ENCODE results near the gene SCO1.
"Not testable (repeated sequence)": the region's sequence is repeated elsewhere in the genome, so short reads cannot be mapped to it uniquely, and the experiment has no call there.

The SCO1 gene

GRCh38 chr17:10725262-10725661 lies 27.9 kb upstream of the SCO1 start:
- DNase-seq (ENCODE audit: low spot score): no peak

GRCh38 chr17:10724546-10725195 lies 27.3 kb upstream of the SCO1 start:
- DNase-seq (ENCODE audit: low spot score): no peak

- DNase-seq (ENCODE audit: low spot score): no peak
Observed at GRCh38 chr17:10718547-10718946, 21.2 kb upstream of the SCO1 start.

DNA sequence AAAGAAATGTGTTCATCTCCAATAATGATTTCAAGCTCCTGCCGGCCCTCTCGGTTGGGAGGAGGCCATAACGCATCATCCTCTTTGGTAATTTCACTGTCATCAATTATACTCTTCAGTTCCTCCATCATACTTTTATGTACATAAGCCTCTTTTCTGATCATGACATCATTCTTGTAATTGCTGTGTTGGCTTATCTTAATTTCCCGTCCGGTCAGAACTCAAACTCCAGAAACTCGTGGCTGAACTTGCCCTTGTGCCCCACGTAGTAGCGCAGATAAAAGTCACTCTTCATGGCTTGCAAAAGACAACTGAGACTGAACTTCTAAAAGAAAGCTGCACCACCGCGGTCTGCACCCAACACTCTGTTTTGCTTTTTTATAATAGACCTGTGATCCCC lies 18.9 kb upstream of the SCO1 start:
- DNase-seq (ENCODE audit: low spot score): no peak

GRCh38 chr17:10713318-10713717 lies 16.0 kb upstream of the SCO1 start:
- DNase-seq (ENCODE audit: low spot score): no peak

DNA sequence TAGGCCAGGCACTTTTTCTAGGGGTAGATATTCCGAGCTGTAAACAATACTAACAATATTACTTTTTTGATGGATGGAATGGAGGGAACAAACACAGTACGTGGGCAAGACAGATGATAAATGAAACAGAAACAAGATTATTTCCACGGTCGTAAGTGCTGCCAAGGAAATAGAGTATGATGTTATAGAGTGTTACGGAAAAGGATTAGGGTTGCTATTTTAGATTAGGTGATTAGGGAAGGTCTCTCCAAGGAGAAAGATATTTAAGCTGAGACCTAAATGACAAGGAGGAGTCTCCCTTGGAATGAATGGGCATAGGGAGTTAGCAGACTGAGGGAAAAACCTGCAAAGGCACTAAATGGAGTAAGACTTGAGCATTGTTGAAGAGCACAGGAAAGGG lies 8.4 kb upstream of the SCO1 start:
- no peak for DNase-seq (ENCODE audit: low spot score)

DNA sequence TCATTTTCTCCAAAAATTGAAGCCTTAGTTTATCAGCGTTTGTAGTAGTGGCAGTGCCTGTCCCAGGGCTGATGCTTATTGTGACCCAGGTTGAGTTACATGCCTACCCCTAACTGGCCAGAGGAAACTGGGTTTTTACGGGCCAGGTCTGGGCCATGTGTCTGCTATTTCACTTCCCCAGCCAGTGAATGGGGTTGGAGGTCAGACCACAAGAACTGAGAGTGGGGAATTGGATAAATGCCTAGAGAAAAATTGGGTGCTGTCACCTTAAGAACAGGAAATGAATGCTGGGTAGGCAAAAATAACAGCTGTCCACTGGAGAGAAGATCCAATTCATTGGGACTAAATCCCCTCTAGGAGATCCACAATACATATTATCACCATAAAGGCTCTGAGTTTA lies 5.2 kb upstream of the SCO1 start:
- no peak for DNase-seq (ENCODE audit: low spot score)

DNA sequence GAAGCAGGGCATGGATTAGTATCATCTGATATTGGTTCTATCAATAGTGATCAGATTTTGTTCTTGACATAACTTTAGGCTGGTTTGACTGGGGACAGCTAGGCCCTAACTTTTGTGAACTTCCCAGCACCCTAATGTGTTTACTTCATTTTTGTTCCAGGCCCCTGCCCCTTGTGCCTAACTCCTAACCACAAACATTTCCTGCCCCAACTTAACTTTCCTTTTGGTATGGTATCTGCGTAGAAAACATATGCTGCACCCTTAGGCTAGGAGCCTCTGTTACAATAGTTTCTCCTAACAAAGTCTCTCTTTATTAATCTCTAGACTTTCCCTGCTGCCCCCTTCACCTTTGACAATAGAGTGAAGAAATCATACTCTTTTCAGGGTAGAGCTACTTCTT lies 2.5 kb upstream of the SCO1 start:
- DNase-seq (ENCODE audit: low spot score): no peak

- no peak for DNase-seq (ENCODE audit: low spot score)
Observed at GRCh38 chr17:10698096-10698818, 924 bp upstream of the SCO1 start.

DNA sequence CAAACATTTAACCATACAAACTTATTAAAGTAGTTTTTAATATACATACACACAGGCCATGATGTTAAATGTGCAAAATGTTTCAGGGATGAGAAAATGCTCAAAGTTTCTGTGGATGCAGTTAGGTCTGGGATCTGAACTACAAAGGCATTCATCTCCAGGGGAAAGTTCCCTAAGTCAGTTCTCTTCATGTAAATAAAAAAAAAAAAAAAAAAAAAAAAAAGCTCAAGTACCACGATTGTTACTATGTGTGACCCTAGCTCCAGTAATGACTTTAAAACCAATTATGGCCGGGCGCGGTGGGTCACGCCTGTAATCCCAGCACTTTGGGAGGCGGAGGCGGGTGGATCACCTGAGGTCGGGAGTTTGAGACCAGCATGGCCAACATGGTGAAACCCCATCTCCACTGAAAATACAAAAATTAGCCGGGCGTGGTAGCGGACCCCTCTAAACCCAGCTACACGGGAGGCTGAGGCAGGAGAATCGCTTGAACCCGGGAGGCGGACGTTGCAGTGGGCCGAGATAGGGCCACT lies 1.4 kb downstream of the SCO1 start:
- not testable (repeated sequence) for DNase-seq (ENCODE audit: low spot score)

GRCh38 chr17:10687499-10687898 lies 9.8 kb downstream of the SCO1 start:
- no peak for DNase-seq (ENCODE audit: low spot score)

DNA sequence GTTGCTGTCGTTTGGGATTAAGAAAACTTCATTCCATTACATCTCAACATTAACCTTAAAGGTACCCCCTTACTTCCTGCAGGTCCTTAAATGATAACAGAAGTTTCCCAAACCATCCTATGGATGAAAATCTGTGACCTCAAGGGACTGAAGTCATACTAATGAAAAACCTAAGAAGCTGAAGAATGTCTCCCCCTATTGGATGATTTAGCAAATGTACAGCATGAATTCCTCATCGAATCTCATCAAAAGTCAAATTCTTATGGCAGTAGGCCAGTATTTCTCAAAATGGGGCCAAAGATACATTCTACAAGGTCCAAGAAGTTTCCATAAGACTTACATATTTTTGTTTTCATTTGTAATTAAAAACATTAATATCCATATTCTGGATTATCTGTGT lies 13.5 kb downstream of the SCO1 start:
- DNase-seq (ENCODE audit: low spot score): no peak

DNA sequence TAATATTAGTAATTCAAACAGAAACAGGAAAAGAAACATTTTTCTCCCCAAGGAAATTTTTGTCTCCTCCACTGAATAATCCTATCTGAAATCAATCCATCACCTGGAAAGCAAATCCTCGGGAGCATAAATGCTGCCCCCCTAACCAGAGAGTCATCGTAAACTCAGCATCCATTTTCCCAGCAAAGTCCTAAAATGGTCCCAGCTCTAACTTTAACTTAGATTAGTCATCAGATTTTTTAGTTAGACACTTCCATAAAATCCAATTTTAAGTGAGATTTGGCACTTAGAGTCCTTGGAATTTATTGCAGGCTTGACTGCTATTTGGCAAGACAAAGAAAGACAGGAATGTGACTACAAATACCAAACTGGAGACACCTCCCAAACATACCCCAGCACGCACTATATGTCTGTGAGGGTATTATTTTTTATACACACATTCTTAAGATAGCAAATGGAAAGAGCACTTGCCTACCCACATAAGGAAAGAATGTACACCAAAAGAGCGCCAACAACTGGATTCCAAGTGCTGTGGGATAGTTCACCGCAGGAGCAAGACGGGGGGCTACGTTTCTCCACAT lies 15.4 kb downstream of the SCO1 start:
- DNase-seq (ENCODE audit: low spot score): no peak

DNA sequence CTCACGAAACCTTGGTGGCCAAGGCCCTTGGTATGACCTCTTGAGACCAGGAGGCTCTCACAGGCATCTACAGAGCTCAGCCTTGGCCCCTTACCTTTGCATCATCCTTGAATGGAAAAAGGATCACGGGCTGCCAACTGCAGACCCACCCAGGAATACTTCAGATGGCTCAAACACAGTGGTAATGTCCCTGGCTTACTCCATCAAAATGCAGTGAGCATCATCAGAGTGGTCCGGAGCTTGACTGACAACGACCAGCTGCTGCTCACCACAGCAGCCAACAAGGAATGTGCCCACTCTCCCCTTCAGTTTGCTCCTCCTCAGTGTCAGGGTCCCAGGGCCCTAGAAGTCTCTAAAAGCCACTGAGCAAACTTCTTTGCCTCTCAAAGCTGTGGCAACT lies 22.6 kb downstream of the SCO1 start:
- no peak for DNase-seq (ENCODE audit: low spot score)

GRCh38 chr17:10673312-10673711 lies 24.0 kb downstream of the SCO1 start:
- no peak for DNase-seq (ENCODE audit: low spot score)

GRCh38 chr17:10668775-10669174 lies 28.6 kb downstream of the SCO1 start:
- DNase-seq (ENCODE audit: low spot score): no peak

GRCh38 chr17:10666906-10667305 lies 30.4 kb downstream of the SCO1 start:
- no peak for DNase-seq (ENCODE audit: low spot score)

DNA sequence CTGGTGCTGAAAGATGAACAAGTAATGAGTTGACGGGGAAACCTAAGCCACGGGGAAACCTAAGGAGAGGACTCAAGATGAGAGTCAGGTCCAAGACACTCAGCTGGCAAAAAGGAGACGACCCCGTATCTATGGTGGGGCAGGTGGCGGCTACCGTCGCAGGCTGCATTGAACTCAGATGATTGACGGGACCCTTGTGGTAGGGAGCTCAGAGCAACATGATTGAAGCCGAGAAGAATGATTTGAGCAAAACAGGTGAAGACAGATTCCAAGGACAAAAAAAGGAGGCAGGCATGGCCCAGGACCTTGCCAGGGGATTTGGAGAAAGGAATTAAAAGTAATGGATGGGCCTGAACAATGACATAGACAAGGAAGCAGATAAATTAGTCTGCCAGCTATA lies 32.8 kb downstream of the SCO1 start:
- DNase-seq (ENCODE audit: low spot score): no peak

GRCh38 chr17:10663231-10663630 lies 34.1 kb downstream of the SCO1 start:
- DNase-seq (ENCODE audit: low spot score): no peak

DNA sequence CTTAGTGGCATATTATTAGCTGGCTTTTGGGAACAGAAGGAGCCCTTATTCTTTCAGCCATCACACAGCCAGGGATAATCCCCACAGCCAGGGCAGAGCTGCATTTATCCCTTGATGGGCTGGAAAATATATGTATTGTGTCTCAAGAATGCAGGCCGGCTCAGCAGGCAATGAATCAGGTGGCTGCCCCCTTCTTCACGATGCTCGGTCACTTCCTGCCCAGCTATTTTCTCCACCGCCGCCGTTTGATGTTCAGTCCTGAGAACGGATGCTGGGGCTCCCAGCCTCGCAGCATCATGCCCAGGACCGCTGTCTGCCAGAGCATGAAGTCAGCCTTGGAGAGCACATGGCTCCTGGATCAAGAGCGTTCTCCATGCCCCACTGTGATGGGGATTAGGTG lies 35.9 kb downstream of the SCO1 start:
- no peak for DNase-seq (ENCODE audit: low spot score)

- DNase-seq (ENCODE audit: low spot score): no peak
Observed at GRCh38 chr17:10657879-10658278, 39.5 kb downstream of the SCO1 start.

- no peak for DNase-seq (ENCODE audit: low spot score)
Observed at GRCh38 chr17:10657148-10657547, 40.2 kb downstream of the SCO1 start, which contains the start of gene MYH3. Gene MYH3, minus strand, starts transcription at chr17:10657309. Its CDS starts 2,245 bp downstream, at chr17:10655064.

DNA sequence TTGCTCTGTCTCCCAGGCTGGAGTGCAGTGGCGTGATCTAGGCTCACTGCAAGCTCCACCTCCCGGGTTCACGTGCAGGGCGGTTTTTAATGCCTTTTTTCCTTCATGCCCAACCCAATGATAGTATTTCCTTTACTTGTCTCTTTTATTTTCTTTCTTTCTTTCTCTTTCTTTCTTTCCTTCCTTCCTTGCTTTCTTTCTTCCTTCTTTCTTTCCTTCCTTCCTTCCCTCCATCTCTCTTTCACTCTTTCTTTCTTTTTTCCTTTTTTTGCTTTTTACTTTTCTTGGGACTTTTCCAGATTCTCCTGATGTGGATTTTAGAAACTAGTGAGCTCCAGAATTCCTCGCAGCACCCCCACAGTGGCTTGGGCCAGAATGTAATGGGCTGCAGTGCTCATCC lies 43.3 kb downstream of the SCO1 start:
- no peak for DNase-seq (ENCODE audit: low spot score)
